Mesodermal cell (in vitro differentiated cells): ENCODE measurements around the gene PADI2. TPM values are rescaled to one million over a fixed set of nuclear protein-coding genes. Genes with fewer than 3 reads are reported as not detected.

ENCODE experiments used
- H3K27ac ChIP-seq: 2 replicates; pipeline ENCODE4 v1.7.0; 2013; ENCODE audit warnings: mild to moderate bottlenecking, low read depth, low read length, moderate library complexity; ENCODE audit not compliant: severe bottlenecking
- H3K36me3 ChIP-seq: 2 replicates; pipeline ENCODE4 v1.7.1; 2013; ENCODE audit warnings: mild to moderate bottlenecking, low read length, moderate library complexity; ENCODE audit not compliant: control insufficient read depth, insufficient read depth
- H3K4me1 ChIP-seq: one replicate; pipeline ENCODE4 v1.7.1; 2013; ENCODE audit warnings: mild to moderate bottlenecking, low read length; ENCODE audit not compliant: insufficient read depth, control insufficient read depth, poor library complexity, severe bottlenecking
- H3K4me3 ChIP-seq: 2 replicates; pipeline ENCODE4 v1.7.0; 2013; ENCODE audit warnings: low read length, control low read depth, mild to moderate bottlenecking; ENCODE audit not compliant: insufficient read depth, poor library complexity, severe bottlenecking; ENCODE audit errors: extremely low read depth
- H3K9me3 ChIP-seq: 2 replicates; pipeline ENCODE4 v1.7.1; 2013; ENCODE audit warnings: mild to moderate bottlenecking, low read length, moderate library complexity; ENCODE audit not compliant: control insufficient read depth
- WGBS, 2 experiments: methylation state at CpG; one replicate each; pipeline ENCODE4 v1.1.5; 2013; ENCODE audit warnings: missing lambda C conversion rate in 2 of 2; ENCODE audit not compliant: insufficient coverage in 2 of 2; 5-methylcytosine and 5-hydroxymethylcytosine counted together
- polyA plus RNA-seq, 2 experiments: library from polyadenylated mRNA; stranded (reverse); fragments of 50-300 nt; gene quantifications; one replicate each; pipeline ENCODE4 v1.2.3, GENCODE V29; 2013

Gene PADI2
- polyA plus RNA-seq (2013, experiment 1 of 2) = 0.29 TPM
- polyA plus RNA-seq (2013, experiment 2 of 2) = 0.46 TPM

DNA sequence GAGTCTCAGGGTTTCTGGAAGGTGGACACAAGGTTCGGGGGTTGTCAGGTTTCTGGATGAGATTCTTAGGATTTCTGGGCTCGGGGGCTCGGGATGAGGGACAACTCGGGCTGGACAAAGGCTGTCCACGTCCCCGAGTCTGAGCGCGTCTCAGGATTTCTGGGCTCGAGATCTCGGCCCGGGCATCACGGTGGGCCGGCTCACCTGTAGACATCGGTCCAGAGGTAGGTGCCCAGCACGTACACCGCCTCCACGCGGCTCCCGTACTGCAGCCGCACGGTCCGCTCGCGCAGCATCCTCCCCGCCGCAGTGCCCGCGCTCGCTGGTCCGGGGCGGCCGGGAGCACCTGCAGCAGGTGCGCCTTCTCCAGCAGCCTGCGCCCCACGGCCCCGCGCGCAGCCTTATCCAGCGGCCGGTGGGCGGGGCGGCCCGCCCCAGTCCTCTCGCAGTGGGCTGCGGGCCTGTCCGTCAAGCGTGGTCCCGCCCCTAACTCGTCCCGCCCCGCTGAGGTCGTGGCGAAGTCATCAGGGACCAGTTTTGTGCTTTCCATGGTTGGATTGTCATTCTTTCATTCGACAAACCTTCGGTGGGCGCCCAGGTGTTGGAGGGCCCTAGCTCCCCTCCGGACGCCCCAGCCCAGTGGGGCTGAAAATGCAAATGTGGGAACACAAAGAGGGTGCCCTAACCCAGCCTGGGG lies at the start of gene PADI2:
TSS of gene PADI2 (minus strand) at position 376 of the 697 bp plus-strand sequence. CDS start at position 296, 80 bp downstream.
- Histone ChIP-seq H3K27ac (no peak within 1 kb of the TSS), H3K36me3 (no peaks in the 10 kb centered on the region), H3K4me3 (peak within 1 kb of the TSS; percentile 37), H3K9me3 (no peaks in the 10 kb centered on the region), H3K4me1 (peaks cover 24% of the 10 kb centered on the region)
- 1% methylated on average over 38 to 58 of the region's 58 CpGs for WGBS, 2 experiments

DNA sequence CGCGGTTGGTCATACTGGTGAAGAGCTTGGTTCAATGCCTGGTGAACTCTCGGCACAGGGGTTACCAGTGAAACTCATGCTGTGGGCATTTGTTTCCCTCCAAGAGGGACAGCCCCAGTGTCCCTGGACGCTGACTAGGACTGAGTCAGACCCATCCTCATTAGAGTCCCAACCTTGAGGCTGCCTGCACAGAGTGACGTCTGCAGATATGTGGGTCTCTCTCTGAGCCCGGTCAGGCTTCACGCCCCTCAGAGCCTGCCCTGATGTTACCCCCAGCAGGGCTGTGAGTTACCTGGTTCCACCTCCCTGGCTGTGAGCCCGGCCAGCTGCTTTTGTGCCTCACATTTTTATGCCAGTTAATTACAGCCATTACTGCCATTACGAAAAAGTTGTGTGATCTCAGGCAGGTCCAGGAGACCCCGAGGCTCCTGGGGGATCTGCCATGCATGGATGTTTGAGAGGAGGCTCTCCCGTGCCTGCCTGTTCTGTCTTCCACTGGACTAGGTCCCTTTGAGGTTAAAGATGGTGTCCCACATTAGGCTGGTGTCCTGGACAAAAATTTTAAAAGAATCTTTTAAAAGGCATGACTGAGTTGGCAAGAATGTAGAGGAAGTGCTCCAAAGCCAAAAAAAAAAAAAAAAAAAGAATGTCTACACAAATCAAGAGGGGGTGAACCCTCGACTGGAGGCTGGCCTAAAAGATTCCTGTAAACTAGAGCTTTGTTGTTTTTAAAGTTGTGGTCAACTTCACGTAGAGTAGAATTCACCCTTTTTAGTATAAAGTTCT lies 49.0 kb upstream of the PADI2 start:
- Histone ChIP-seq H3K4me3 (no peak overlapping the region), H3K4me1 (peaks cover 33% of the 10 kb centered on the region), H3K36me3 (no peaks in the 10 kb centered on the region), H3K27ac (peak overlapping the region; percentile 66), H3K9me3 (no peaks in the 10 kb centered on the region)
- WGBS, 2 experiments = 78 to 87% methylated on average over 10 to 11 of the region's 13 CpGs

GRCh38 chr1:17167786-17168090 lies 48.5 kb upstream of the PADI2 start:
- WGBS, 2 experiments = 95 to 97% methylated on average over 4 of the region's 5 CpGs
- Histone ChIP-seq H3K27ac (no peak overlapping the region), H3K4me3 (no peak overlapping the region), H3K9me3 (no peaks in the 10 kb centered on the region), H3K36me3 (no peaks in the 10 kb centered on the region), H3K4me1 (peaks cover 33% of the 10 kb centered on the region)

DNA sequence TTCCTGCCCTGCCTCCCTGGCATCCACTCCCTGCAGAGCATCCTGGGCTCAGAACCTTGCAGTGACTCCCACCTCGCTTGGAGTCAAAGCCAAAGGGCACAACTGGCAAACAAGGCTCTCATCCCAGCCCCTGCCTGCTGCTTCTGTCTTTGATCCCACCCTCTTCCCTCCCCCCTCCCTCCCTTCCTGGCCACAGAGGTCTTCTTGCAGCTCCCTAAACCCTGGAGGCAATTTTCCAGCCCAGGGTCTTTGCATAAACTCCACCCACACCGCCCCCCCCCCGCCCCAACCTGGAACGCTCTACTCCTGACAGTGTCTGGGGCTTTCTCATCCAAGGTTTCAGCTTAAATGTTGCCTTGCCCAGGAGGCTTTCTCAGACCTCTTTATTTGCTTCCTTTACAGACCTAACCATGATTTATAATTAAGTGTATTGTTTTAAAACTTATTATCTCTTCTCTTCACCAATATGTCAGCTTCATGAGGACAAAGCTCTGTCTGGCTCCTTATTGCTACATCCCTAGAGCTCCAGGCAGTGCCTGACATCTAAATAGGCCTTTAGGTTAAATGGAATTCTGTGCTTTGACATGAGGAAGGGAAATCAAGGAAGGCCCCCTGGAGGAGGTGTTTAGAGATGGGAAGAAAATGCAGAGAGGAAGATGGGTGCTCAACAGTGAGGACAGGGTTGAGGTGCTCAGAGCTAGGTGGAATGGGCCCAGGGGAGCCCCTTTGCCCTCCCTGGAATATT lies 48.0 kb upstream of the PADI2 start:
- WGBS, 2 experiments = 13 to 20% methylated on average over 2 of the region's 4 CpGs

DNA sequence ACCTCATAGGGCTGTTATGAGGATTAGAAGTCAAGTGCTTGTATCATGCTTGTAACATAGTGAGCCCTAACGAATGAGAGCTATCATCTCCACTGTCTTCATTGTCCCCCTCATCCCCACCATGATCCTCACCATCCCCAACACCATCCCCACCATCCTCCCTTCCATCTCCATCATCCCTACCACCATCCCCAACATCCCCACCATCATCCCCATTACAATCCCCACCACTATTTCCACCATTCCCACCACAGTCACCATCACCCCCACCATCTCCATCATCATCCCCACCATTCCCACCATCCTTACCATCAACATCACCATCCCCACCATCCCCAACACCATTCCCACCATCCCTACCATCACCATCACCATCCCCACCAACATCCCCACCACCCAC lies 46.6 kb upstream of the PADI2 start:
- Histone ChIP-seq H3K4me1 (peaks cover 33% of the 10 kb centered on the region), H3K9me3 (no peaks in the 10 kb centered on the region), H3K4me3 (no peak overlapping the region), H3K27ac (no peak overlapping the region), H3K36me3 (no peaks in the 10 kb centered on the region)
- no CpG with 5 or more reads among the region's 1 CpG for WGBS, 2 experiments

More for the DNA sequence above, 48.0 kb upstream of the PADI2 start:
- Histone ChIP-seq H3K27ac (no peak overlapping the region), H3K9me3 (no peaks in the 10 kb centered on the region), H3K4me1 (peaks cover 33% of the 10 kb centered on the region), H3K36me3 (no peaks in the 10 kb centered on the region), H3K4me3 (no peak overlapping the region)

DNA sequence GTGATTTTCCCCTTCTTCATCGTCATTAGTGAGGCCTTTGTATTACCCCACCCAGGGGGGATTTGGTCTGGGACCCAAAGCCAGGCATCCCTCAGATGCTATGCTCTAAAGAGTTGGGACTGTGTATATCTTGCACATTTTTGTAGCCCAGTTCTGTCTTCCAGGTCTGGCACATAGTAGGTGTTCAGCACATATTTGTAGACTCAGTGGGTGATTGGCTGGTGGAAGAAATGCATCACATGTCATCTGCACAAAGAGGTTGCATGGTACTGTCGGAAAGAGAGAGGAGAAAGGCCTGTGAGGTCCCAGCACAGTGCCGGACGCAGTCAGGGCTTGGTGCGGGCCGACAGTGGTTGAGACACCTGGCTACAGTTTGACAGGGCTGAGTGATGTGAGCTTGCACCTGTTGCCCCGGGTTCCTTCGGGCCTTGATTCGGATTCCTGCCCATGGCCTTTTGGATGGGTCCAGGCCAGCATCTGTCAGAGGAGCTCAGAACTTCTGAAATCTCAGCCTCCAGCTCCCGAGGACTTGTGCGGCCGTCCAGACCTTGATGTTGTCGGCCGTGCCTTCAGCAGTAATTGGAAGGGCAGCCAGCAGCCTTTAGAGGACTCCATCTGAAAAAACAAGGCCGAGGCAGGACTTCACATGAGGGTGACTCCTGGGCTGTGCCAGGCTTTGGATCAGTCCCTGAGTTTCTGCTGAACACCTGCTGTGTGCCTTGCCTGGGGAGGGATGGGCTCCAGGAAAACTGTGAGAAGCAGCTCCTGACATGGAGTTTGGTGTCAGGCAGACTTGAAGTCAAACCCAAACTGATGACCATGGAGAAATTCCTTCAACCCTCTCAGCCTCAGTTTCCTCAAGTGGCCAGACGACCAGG lies 44.8 kb upstream of the PADI2 start:
- Histone ChIP-seq H3K4me1 (peaks cover 24% of the 10 kb centered on the region), H3K4me3 (no peak overlapping the region), H3K36me3 (no peaks in the 10 kb centered on the region), H3K9me3 (no peaks in the 10 kb centered on the region), H3K27ac (no peak overlapping the region)
- WGBS, 2 experiments = 85 to 91% methylated on average over 14 to 16 of the region's 16 CpGs

DNA sequence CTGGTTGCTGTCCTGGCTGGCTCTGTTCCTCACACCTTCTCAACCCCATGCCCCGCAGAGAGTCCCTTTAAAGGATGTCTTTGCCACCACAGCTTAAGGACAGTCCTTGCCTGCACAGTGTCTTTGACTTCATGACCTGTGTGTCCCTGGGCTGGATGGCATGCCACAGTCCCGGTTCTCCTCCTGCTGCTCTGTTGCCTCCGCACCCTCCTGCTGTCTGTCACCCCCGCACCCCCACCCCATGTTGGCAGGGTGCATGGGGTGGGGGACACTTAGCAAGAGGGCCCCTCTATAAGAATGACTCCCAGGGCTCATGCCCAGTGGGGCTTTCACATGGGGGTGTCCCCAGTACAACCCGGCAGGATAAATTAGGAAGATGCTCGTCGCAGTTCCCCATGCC lies 44.1 kb upstream of the PADI2 start:
- Histone ChIP-seq H3K27ac (no peak overlapping the region), H3K36me3 (no peaks in the 10 kb centered on the region)
- 87 to 93% methylated on average over 4 to 5 of the region's 7 CpGs for WGBS, 2 experiments

DNA sequence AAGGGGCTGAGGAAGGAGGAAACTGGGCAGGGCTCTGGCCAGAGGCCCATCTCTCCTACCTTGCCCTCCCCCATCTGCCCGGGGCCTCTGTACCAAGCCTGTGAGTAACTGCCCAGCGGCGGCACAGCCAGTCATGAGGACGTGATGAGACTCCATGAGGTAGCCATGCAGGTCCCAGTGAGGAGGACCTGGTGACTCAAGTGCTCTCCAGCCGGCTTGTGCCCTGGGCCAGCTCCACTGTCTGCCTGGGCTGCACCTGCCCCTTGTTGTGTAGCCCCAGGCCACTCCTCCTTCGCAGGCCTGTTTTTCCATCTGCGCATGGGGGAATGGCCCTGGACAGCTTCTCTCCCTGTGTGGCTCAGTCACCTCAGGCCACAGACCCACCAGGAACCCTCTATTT lies 43.7 kb upstream of the PADI2 start:
- Histone ChIP-seq H3K36me3 (no peaks in the 10 kb centered on the region), H3K4me1 (peaks cover 14% of the 10 kb centered on the region), H3K4me3 (no peak overlapping the region), H3K9me3 (no peaks in the 10 kb centered on the region), H3K27ac (no peak overlapping the region)
- 78 to 89% methylated on average over 5 to 6 of the region's 7 CpGs for WGBS, 2 experiments

More for the DNA sequence above, 44.1 kb upstream of the PADI2 start:
- Histone ChIP-seq H3K9me3 (no peaks in the 10 kb centered on the region), H3K4me3 (no peak overlapping the region), H3K4me1 (peaks cover 17% of the 10 kb centered on the region)

DNA sequence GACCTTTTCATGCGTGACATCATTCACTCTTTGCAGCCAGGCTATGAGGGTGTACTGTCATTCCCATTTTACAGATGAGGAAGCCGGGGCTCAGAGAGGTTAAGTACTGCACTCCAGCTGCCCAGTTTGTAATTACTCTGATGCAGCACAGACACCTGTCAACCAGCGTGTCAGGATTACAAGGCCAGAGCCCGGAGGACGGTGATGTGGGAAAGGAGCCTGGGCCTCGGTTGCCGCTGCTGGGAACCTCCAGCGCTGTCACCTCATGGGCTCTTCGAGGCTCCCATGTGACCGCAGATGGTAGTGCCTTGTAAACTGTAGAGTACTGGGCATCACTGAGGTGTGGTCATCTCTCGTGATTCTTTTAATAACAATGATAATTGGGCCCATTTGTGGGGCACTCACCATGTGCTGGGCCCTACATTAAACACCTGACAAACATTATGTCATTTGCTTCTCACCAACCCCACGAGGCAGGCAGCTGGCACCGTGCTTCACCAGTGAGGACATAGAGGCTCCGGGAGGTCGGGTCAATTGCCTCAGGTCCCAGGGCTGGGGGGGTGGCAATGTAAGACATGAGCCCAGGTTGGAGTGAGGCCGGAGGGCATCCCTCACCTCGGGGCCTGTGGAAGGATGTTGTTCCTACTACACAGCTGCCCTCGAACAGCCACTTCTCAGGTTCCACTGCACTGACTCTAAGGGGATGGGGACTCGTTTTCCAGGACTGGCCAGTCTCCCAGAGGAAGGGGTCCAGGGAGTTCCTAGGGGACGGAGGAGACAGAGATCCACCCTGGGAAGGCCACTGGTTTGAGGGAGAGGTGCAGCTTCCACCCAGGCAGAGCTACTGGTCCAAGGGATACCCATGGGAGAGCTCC lies 42.9 kb upstream of the PADI2 start:
- Histone ChIP-seq H3K4me1 (peaks cover 7% of the 10 kb centered on the region), H3K9me3 (peaks cover 3% of the 10 kb centered on the region), H3K27ac (no peak overlapping the region), H3K4me3 (no peak overlapping the region), H3K36me3 (no peaks in the 10 kb centered on the region)
- 93% methylated on average over 18 of the region's 20 CpGs for WGBS, 2 experiments
